Measurements from ENCODE around the gene CFLAR.

DNA sequence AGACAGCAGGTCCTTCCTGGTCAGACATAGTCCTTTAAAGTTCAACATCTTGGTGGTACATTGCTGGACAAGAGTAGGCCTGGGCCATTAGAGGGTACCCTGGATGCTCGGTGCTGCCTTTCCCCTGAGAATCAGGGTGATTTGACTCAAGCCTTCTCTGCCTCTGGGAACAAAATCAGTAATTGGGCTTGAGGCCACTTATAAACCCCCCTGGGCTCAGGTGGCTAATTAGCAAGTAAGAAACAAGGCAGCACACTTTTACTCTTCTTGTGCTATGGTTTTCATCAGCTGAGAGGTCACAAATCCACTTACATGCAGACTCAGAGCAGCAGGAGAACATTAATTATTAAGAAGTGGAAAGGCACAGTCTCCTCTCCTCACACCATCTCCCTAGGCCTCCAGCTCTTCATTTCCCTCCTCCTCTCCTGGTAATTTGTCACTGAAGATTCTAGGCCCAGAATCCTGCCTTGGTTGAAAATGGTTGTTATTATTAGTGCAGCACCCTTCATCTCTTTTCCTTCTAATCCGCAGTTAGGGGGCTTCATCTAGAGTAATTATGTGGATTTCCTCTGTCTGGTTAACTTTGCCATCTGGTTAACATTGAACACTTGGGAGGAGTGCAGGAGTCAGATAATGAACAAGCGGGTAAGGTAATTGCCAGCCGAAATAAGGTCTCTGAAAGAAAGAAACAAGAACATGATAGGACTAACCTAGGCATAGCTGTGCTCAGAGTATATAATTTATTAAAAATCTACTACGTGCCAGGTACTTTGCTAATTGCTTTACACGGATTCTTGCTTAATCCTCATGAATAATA, 37.2 kb downstream of the CFLAR start:
- TF ChIP-seq, protein P1, sequence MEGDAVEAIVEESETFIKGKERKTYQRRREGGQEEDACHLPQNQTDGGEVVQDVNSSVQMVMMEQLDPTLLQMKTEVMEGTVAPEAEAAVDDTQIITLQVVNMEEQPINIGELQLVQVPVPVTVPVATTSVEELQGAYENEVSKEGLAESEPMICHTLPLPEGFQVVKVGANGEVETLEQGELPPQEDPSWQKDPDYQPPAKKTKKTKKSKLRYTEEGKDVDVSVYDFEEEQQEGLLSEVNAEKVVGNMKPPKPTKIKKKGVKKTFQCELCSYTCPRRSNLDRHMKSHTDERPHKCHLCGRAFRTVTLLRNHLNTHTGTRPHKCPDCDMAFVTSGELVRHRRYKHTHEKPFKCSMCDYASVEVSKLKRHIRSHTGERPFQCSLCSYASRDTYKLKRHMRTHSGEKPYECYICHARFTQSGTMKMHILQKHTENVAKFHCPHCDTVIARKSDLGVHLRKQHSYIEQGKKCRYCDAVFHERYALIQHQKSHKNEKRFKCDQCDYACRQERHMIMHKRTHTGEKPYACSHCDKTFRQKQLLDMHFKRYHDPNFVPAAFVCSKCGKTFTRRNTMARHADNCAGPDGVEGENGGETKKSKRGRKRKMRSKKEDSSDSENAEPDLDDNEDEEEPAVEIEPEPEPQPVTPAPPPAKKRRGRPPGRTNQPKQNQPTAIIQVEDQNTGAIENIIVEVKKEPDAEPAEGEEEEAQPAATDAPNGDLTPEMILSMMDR (IDR thresholded peaks at IDR 0.05; ENCODE audit: insufficient read depth, low read length, poor library complexity, severe bottlenecking) = no peak
- TF ChIP-seq EZH2phosphoT487 (conservative IDR thresholded peaks at IDR 0.05; ENCODE audit: low read length) = no peak
